ENCODE data around the gene FBXW12. TPM values are rescaled to one million over a fixed set of nuclear protein-coding genes. Genes with fewer than 3 reads are reported as not detected.
A peak's percentile ranks its signal among the peaks of the same experiment; 100 is the strongest.

The FBXW12 gene
- total RNA-seq, 4 donors from 2014 or later, result not detected

- 74 to 78% methylated on average over 11 to 18 of the region's 19 CpGs for WGBS, 2 donors
- TF ChIP-seq CTCF (IDR thresholded peaks at IDR 0.05) (no peak), POLR2A (IDR thresholded peaks at IDR 0.05) (no peak)
- H3K4me1 ChIP-seq, result peaks cover 17 to 49% (median 20%) of the 10 kb centered on the region in 3 donors
- H3K27ac ChIP-seq, result peak overlapping the region; percentile 41 to 69 (median 52)
- intact Hi-C loops (cut with DNase I), result no loop called here
- H3K27me3 ChIP-seq, result no peaks in the 10 kb centered on the region
- DNase-seq, result no peak
- H3K36me3 ChIP-seq, result peaks cover 73 to 99% (median 74%) of the 10 kb centered on the region in 3 donors
- no peak overlapping the region for H3K4me3 ChIP-seq
- no peaks in the 10 kb centered on the region for H3K9me3 ChIP-seq
Measured at GRCh38 chr3:48412375-48413001, 40.5 kb downstream of the FBXW12 start.

- H3K4me3 ChIP-seq, result no peak overlapping the region
- DNase-seq, result no peak
- H3K27ac ChIP-seq, result peak overlapping the region; percentile 41 to 69 (median 52)
- WGBS, 2 donors, result 25 to 49% methylated on average over 5 to 7 of the region's 8 CpGs
- H3K9me3 ChIP-seq, result no peaks in the 10 kb centered on the region
- peaks cover 17 to 45% (median 20%) of the 10 kb centered on the region in 3 donors for H3K4me1 ChIP-seq
- intact Hi-C loops (cut with DNase I), result no loop called here
- no peak for TF ChIP-seq POLR2A (IDR thresholded peaks at IDR 0.05)
- no peak for TF ChIP-seq CTCF (IDR thresholded peaks at IDR 0.05)
- peaks cover 76 to 99% (median 78%) of the 10 kb centered on the region in 3 donors for H3K36me3 ChIP-seq
- H3K27me3 ChIP-seq, result no peaks in the 10 kb centered on the region
Measured at GRCh38 chr3:48413086-48413485, 41.1 kb downstream of the FBXW12 start.

GRCh38 chr3:48413611-48414010 is 41.6 kb downstream of the FBXW12 start:
- no peak for TF ChIP-seq CTCF (IDR thresholded peaks at IDR 0.05)
- Histone ChIP-seq H3K4me3 (no peak overlapping the region), H3K9me3 (no peaks in the 10 kb centered on the region), H3K36me3 (peaks cover 77 to 99% (median 79%) of the 10 kb centered on the region in 3 donors), H3K4me1 (peaks cover 17 to 45% (median 20%) of the 10 kb centered on the region in 3 donors), H3K27me3 (no peaks in the 10 kb centered on the region), H3K27ac (peak overlapping the region; percentile 41 to 69 (median 52))
- intact Hi-C loops (cut with DNase I), result no loop called here
- DNase-seq, result no peak
- WGBS, 2 donors, result 0 to 82% methylated on average over 1 to 8 of the region's 14 CpGs

GRCh38 chr3:48414376-48415250 is 42.6 kb downstream of the FBXW12 start:
- Histone ChIP-seq H3K4me3 (no peak overlapping the region), H3K36me3 (peaks cover 75 to 99% (median 78%) of the 10 kb centered on the region in 3 donors), H3K9me3 (no peaks in the 10 kb centered on the region), H3K27me3 (no peaks in the 10 kb centered on the region), H3K27ac (peak overlapping the region; percentile 9 to 69 (median 46)), H3K4me1 (peaks cover 17 to 45% (median 20%) of the 10 kb centered on the region in 3 donors)
- intact Hi-C loops (cut with DNase I), result no loop called here
- DNase-seq, result no peak
- WGBS, 2 donors, result 79 to 80% methylated on average over 9 to 14 of the region's 25 CpGs
- TF ChIP-seq POLR2A (IDR thresholded peaks at IDR 0.05) (no peak), CTCF (IDR thresholded peaks at IDR 0.05) (no peak)
